ENCODE measurements around the gene CAPN9.
"Not testable (repeated sequence)": the region's sequence is repeated elsewhere in the genome, so short reads cannot be mapped to it uniquely, and the experiment has no call there.

Gene CAPN9

DNA sequence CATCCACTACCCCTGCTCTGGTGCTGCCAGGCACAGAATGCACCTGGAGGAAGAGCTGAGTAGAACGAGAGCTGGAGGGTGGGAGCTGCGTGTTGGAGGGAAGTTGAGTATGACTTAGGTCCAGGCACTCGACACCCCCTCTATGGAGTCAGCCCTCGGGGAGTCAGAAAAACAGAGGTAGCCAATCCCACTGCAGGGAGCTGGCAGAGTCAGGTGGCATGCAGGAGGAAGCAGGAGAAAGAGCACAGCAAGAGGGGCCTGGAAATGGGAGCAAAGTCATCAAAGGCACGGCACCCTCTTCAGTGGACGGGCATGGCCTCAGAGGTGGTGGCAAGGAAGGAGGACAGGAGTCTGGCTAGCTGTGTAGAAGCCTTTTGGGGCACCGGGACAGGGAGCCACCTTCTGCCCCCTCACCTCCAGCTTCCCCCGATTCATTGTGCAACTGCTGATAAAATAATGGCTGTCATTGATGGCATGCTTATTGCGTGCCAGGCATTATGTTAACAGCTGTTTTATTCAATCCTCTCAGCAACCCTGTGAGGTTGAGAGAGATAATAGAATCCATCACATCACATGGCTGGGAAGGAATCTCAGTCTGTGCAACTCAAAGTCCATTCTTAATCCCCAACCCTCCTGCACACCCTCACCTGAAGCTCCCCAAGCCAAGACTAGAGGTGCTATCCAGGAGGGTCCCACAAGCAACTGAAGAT is 79.1 kb downstream of the CAPN9 start:
- DNase-seq: no peak

- no peak for DNase-seq
Measured at GRCh38 chr1:230827081-230827681, 80.0 kb downstream of the CAPN9 start.

DNA sequence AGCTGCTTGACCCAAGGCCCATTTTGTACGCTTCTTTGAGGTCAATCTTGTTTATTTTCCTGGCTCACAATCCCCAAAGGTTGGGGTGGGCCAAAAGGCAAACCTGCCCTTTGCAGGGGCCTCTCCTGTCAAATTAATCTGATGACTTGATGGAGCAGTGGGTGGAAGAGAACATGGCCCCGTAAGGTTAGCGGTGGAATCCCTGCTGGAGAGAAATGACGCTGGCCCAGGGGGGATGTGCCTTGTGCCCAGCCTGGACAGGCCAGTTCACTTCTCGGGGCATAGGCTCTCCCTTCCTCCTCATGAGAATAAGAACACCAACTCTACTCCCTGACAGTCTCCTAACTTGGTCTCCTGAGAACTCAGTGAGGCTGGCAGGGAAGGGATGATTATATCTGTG is 80.6 kb downstream of the CAPN9 start:
- no peak for DNase-seq

GRCh38 chr1:230828421-230828820 is 81.2 kb downstream of the CAPN9 start:
- DNase-seq: no peak

- no peak for DNase-seq
Measured at GRCh38 chr1:230831771-230832170, 84.6 kb downstream of the CAPN9 start.

DNA sequence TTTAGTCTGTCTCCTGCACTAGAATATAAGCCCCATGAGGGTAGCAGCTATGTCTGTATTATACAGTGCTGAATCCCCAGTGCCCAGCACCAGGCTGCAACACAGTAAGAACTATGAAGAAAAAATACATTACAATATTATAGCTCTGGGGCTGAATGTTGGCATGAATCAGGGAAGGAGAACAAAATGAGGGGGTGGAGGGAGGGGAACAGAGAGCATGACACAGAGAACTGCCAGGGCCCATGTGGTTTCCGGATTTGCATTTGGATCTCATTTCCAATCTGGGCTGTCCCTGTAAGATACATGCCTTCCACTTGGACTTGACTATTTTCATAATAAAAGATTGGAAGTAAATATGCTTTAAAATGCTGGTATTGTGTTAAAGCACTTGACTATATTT is 85.3 kb downstream of the CAPN9 start:
- DNase-seq: no peak

- DNase-seq: no peak
Measured at GRCh38 chr1:230833511-230833910, 86.3 kb downstream of the CAPN9 start.

DNA sequence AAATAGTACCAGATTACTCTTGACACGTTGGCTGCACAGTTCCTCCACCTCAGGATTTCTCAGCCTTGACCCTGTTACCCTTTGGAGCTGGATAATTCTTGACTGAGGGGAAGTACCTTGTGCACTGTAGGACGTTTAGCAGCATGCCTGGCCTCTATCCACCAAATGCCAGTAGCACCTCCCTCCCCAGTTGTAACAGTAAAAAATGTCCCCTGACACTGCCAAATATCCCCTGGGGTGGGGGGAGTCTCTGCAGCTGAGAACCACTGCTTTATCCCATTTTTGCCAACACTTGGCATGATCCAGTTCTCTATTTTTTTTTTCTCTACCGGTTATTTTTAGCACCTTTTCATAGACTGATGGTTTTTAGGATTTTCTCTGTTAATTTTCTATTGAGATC is 87.1 kb downstream of the CAPN9 start:
- no peak for DNase-seq

DNA sequence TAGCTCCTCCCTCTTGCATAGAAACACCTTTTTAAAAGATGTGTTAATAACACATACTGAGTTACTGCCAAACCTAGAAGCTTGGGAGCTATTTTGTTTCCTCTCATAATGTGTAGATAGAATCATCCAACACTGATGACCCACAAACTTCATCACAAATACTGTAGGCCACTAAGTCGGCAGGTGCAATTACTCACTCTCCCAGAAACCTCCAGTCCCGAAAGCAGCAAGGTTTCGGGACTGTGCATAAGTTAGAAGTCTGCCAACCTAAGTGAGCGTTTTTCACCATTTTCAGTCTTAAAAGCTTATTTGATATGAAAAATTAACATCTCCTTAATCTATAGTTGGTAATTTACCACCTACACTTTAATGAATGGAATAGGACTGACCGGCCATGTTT is 89.2 kb downstream of the CAPN9 start:
- DNase-seq: no peak

- no peak for DNase-seq
Measured at GRCh38 chr1:230836793-230837192, 89.6 kb downstream of the CAPN9 start.

DNA sequence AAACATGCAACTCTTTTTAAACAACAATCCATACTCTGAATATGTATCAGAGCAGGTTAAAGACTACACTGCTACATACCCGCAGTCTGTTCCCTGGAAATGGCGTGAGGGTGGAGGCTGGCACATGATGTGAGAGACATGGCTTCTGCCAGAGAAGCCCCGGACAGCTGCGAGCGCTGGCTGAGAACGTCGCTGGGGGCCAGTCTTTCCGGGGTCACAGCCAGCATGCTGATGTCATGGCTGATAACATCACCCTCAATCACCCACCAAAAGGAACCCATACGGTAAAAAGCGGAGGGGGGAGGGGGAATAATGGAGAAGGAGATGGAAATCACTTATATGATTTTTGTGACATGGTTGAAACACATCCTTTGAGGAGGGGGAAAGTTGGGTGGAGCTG is 92.0 kb downstream of the CAPN9 start:
- DNase-seq: no peak

GRCh38 chr1:230842801-230843200 is 95.6 kb downstream of the CAPN9 start:
- DNase-seq: no peak

- no peak for DNase-seq
Measured at GRCh38 chr1:230843503-230844309, 96.5 kb downstream of the CAPN9 start.

- DNase-seq: no peak
Measured at GRCh38 chr1:230844561-230844960, 97.4 kb downstream of the CAPN9 start.

- not testable (repeated sequence) for DNase-seq
Measured at GRCh38 chr1:230845184-230845583, 98.0 kb downstream of the CAPN9 start.

- DNase-seq: no peak
Measured at GRCh38 chr1:230848235-230848634, 101.0 kb downstream of the CAPN9 start.

- no peak for DNase-seq
Measured at GRCh38 chr1:230849451-230850224, 102.5 kb downstream of the CAPN9 start.

GRCh38 chr1:230850547-230850946 is 103.4 kb downstream of the CAPN9 start:
- DNase-seq: no peak

DNA sequence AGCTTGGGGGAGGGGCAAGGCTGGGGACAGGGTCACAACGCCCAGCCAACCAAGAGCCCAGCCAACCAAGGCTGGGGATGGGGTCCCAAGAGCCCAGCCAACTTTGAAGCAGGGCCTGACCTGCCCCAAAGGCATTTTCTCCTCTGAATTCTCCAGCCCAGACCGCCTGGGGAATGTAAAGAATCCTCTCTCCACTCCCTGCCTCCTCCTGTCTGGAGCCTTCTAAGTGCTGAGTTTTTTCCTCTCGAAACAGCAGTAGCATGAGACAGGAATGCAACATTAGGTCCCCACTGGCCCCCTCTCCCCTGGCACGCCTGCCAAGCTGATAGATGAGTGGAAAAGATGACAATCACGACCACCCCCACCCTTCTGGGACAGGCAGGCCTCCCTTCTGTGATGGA is 104.1 kb downstream of the CAPN9 start:
- DNase-seq: no peak
